C1 segment of cervical spinal cord (tissue), 14 donors: ENCODE measurements around the gene BCL2.
A peak's percentile ranks its signal among the peaks of the same experiment; 100 is the strongest.

Experiments used
- DNase-seq, 14 donors: peaks; one replicate each; lab custom pipeline; 2025; lab: John Stamatoyannopoulos, UW

BCL2 gene

GRCh38 chr18:63089041-63089440 lies 230.5 kb downstream of the BCL2 start:
- DNase-seq: no peak

- no peak for DNase-seq
Observed at GRCh38 chr18:63088262-63088661, 231.3 kb downstream of the BCL2 start.

- no peak for DNase-seq
Observed at GRCh38 chr18:63087421-63088230, 231.9 kb downstream of the BCL2 start.

GRCh38 chr18:63085611-63086010 lies 234.0 kb downstream of the BCL2 start:
- DNase-seq: no peak

- DNase-seq: no peak
Observed at GRCh38 chr18:63084219-63084618, 235.3 kb downstream of the BCL2 start.

- no peak for DNase-seq
Observed at GRCh38 chr18:63083555-63083954, 236.0 kb downstream of the BCL2 start.

GRCh38 chr18:63083020-63083531 lies 236.5 kb downstream of the BCL2 start:
- DNase-seq: no peak

- no peak for DNase-seq
Observed at GRCh38 chr18:63082366-63083019, 237.1 kb downstream of the BCL2 start.

GRCh38 chr18:63079114-63079513 lies 240.5 kb downstream of the BCL2 start:
- DNase-seq: no peak

- DNase-seq: no peak
Observed at GRCh38 chr18:63078471-63078870, 241.1 kb downstream of the BCL2 start.

- peak in 13 of 14 donors; percentile 25 to 87 (median 80) for DNase-seq
Observed at GRCh38 chr18:63074981-63075404, 244.6 kb downstream of the BCL2 start.

GRCh38 chr18:63073481-63073880 lies 246.1 kb downstream of the BCL2 start:
- DNase-seq: no peak
